ENCODE measurements around the gene RCAN2.

RCAN2 gene

GRCh38 chr6:46521464-46521971 is 30.3 kb upstream of the RCAN2 start:
- no peak overlapping the region for H3K27ac ChIP-seq
- TF ChIP-seq, protein P1, sequence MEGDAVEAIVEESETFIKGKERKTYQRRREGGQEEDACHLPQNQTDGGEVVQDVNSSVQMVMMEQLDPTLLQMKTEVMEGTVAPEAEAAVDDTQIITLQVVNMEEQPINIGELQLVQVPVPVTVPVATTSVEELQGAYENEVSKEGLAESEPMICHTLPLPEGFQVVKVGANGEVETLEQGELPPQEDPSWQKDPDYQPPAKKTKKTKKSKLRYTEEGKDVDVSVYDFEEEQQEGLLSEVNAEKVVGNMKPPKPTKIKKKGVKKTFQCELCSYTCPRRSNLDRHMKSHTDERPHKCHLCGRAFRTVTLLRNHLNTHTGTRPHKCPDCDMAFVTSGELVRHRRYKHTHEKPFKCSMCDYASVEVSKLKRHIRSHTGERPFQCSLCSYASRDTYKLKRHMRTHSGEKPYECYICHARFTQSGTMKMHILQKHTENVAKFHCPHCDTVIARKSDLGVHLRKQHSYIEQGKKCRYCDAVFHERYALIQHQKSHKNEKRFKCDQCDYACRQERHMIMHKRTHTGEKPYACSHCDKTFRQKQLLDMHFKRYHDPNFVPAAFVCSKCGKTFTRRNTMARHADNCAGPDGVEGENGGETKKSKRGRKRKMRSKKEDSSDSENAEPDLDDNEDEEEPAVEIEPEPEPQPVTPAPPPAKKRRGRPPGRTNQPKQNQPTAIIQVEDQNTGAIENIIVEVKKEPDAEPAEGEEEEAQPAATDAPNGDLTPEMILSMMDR (conservative IDR thresholded peaks at IDR 0.05), result no peak

- TF ChIP-seq, protein P1 (conservative IDR thresholded peaks at IDR 0.05), result no peak
- no peak overlapping the region for H3K27ac ChIP-seq
Measured at GRCh38 chr6:46517202-46517601, 26.0 kb upstream of the RCAN2 start.

GRCh38 chr6:46513533-46513932 is 22.3 kb upstream of the RCAN2 start:
- H3K27ac ChIP-seq, result no peak overlapping the region
- TF ChIP-seq, protein P1 (conservative IDR thresholded peaks at IDR 0.05), result no peak

DNA sequence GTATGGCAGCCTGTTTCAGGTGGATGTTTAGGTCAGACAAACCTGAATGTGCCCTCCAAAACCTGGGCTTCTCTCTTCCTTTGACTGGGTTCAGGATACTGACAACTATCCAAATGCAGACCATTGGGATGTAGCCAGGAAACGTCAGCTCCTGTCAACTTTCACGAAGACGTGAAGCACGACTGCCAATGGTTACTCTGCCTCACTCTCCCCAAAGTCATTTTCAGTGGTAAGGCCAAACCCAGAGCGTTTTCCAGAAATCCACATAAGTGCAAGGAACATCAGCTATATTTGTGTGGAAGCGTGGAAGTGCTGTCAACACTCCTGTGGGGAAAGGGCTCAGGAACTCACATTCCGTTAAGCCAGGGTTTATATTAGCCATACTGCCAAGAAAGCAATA is 20.1 kb upstream of the RCAN2 start:
- TF ChIP-seq, protein P1 (conservative IDR thresholded peaks at IDR 0.05), result no peak
- no peak overlapping the region for H3K27ac ChIP-seq

DNA sequence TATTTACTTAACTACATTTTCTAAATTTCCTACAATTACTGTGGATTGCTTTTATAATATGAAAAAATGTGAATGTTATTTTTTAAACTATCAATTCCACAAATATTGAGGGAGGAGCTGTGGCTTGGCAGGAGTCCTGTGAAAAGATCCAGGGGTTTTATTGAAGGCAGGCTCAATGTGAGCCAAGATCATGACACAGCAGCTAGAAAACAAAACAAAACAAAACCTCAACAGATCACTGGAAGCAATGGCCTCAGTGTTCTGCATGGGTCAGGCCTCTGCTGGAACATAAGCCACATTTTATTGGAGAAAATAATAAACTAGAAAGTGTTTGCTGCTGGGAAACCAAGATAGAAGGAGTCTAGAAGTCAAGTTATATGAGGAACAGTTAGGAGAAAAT is 19.4 kb upstream of the RCAN2 start:
- H3K27ac ChIP-seq, result no peak overlapping the region
- TF ChIP-seq, protein P1 (conservative IDR thresholded peaks at IDR 0.05), result no peak

GRCh38 chr6:46509981-46510510 is 18.8 kb upstream of the RCAN2 start:
- TF ChIP-seq, protein P1 (conservative IDR thresholded peaks at IDR 0.05), result no peak
- H3K27ac ChIP-seq, result no peak overlapping the region

- TF ChIP-seq, protein P1 (conservative IDR thresholded peaks at IDR 0.05), result no peak
Measured at GRCh38 chr6:46509063-46509462, 17.8 kb upstream of the RCAN2 start.

More at GRCh38 chr6:46509063-46509462, 17.8 kb upstream of the RCAN2 start:
- no peak overlapping the region for H3K27ac ChIP-seq
